GM18907 (cell line): ENCODE data around the gene TIMMDC1.
A peak's percentile ranks its signal among the peaks of the same experiment; 100 is the strongest.
"Not testable (repeated sequence)": the region's sequence is repeated elsewhere in the genome, so short reads cannot be mapped to it uniquely, and the experiment has no call there.

ENCODE experiments used
- ATAC-seq: cut with Tn5 transposase; IDR thresholded peaks from one replicate; pipeline ENCODE4 v1.9.1; 2021; ENCODE audit warnings: mild to moderate bottlenecking, moderate library complexity; ENCODE audit not compliant: unreplicated experiment

The TIMMDC1 gene

GRCh38 chr3:119553823-119554415 lies 55.6 kb downstream of the TIMMDC1 start:
- ATAC-seq, result no peak

- no peak for ATAC-seq
Observed at GRCh38 chr3:119555309-119555735, 57.0 kb downstream of the TIMMDC1 start.

GRCh38 chr3:119555929-119556328 lies 57.6 kb downstream of the TIMMDC1 start:
- no peak for ATAC-seq

- ATAC-seq, result no peak
Observed at GRCh38 chr3:119557192-119557876, 59.0 kb downstream of the TIMMDC1 start.

GRCh38 chr3:119557877-119558269 lies 59.5 kb downstream of the TIMMDC1 start:
- no peak for ATAC-seq

GRCh38 chr3:119558626-119559317 lies 60.4 kb downstream of the TIMMDC1 start:
- ATAC-seq, result no peak

- peak; percentile 59 for ATAC-seq
Observed at GRCh38 chr3:119559441-119559963, 61.2 kb downstream of the TIMMDC1 start, which contains the start of gene CD80. CD80 (minus strand) TSS chr3:119559614; CDS start chr3:119557728, 1,886 bp downstream.

GRCh38 chr3:119560160-119560559 lies 61.8 kb downstream of the TIMMDC1 start:
- ATAC-seq, result no peak

GRCh38 chr3:119562307-119562961 lies 64.1 kb downstream of the TIMMDC1 start:
- peak; percentile 89 for ATAC-seq

GRCh38 chr3:119563334-119563733 lies 65.0 kb downstream of the TIMMDC1 start:
- ATAC-seq, result not testable (repeated sequence)

GRCh38 chr3:119569156-119569555 lies 70.8 kb downstream of the TIMMDC1 start:
- no peak for ATAC-seq

GRCh38 chr3:119570229-119570628 lies 71.9 kb downstream of the TIMMDC1 start:
- ATAC-seq, result no peak

- ATAC-seq, result no peak
Observed at GRCh38 chr3:119571230-119571629, 72.9 kb downstream of the TIMMDC1 start.

- ATAC-seq, result no peak
Observed at GRCh38 chr3:119571688-119572087, 73.3 kb downstream of the TIMMDC1 start.
